SKM-1 (cell line): ENCODE results near the gene KCNH2.

Source experiments
- DNase-seq: peaks from one replicate; lab custom pipeline; 2025; ENCODE audit not compliant: unreplicated experiment; lab: John Stamatoyannopoulos, UW

The KCNH2 gene

GRCh38 chr7:150949564-150949963 is 28.6 kb downstream of the KCNH2 start:
- no peak for DNase-seq

GRCh38 chr7:150948791-150949251 is 29.3 kb downstream of the KCNH2 start:
- DNase-seq, result no peak

- no peak for DNase-seq
Measured at GRCh38 chr7:150947761-150948651, 30.1 kb downstream of the KCNH2 start.

- no peak for DNase-seq
Measured at GRCh38 chr7:150947241-150947745, 30.8 kb downstream of the KCNH2 start.

GRCh38 chr7:150946421-150947240 is 31.5 kb downstream of the KCNH2 start:
- DNase-seq, result no peak

- DNase-seq, result no peak
Measured at GRCh38 chr7:150945853-150946420, 32.2 kb downstream of the KCNH2 start.

GRCh38 chr7:150945171-150945852 is 32.8 kb downstream of the KCNH2 start:
- no peak for DNase-seq

- DNase-seq, result no peak
Measured at GRCh38 chr7:150944066-150945042, 33.8 kb downstream of the KCNH2 start.

- DNase-seq, result no peak
Measured at GRCh38 chr7:150943453-150943814, 34.7 kb downstream of the KCNH2 start.

GRCh38 chr7:150942591-150943452 is 35.3 kb downstream of the KCNH2 start:
- DNase-seq, result no peak

- DNase-seq, result no peak
Measured at GRCh38 chr7:150942001-150942590, 36.0 kb downstream of the KCNH2 start.

- no peak for DNase-seq
Measured at GRCh38 chr7:150941351-150942000, 36.6 kb downstream of the KCNH2 start.

GRCh38 chr7:150940431-150941102 is 37.6 kb downstream of the KCNH2 start:
- DNase-seq, result no peak

- no peak for DNase-seq
Measured at GRCh38 chr7:150939466-150939865, 38.7 kb downstream of the KCNH2 start.

- no peak for DNase-seq
Measured at GRCh38 chr7:150939052-150939451, 39.1 kb downstream of the KCNH2 start.

GRCh38 chr7:150938566-150938965 is 39.6 kb downstream of the KCNH2 start:
- DNase-seq, result no peak

GRCh38 chr7:150937848-150938561 is 40.1 kb downstream of the KCNH2 start:
- DNase-seq, result no peak
